Measurements from ENCODE around the gene DCLRE1A. TPM values are rescaled to one million over a fixed set of nuclear protein-coding genes. Genes with fewer than 3 reads are reported as not detected.

The DCLRE1A gene
- total RNA-seq, 1 donor from 2014 or later = 2.8 TPM

DNA sequence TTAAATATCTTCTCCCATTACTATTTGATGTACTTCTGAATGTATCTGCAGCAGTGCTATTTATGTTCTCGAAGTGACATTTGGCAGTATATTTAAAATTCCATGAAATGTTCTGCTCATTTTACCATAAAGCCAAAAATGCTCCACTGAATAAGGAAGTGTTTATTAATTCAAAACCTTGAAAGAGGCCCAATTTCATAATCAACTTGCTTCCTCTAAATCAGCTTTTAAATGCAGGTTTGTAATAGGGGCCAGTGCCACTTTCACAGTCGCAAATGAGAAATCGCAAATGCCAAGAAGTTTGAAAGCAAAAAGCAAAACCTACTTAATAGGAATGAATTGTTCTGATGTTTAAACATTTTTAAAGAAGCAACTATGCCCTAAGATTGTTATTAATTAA lies 12.0 kb upstream of the DCLRE1A start:
- Mint-ChIP-seq H3K4me3 (ENCODE audit: unreplicated experiment) (no peak overlapping the region), H3K36me3 (ENCODE audit: unreplicated experiment) (peaks cover 4% of the 10 kb centered on the region), H3K4me1 (ENCODE audit: low read depth, unreplicated experiment) (no peaks in the 10 kb centered on the region), H3K27me3 (ENCODE audit: unreplicated experiment) (no peaks in the 10 kb centered on the region), H3K9me3 (ENCODE audit: unreplicated experiment) (no peaks in the 10 kb centered on the region), H3K27ac (ENCODE audit: unreplicated experiment) (no peak overlapping the region)
- no peak for DNase-seq
- TF ChIP-seq CTCF (IDR thresholded peaks at IDR 0.05; ENCODE audit: partially characterized antibody, unreplicated experiment) = no peak

DNA sequence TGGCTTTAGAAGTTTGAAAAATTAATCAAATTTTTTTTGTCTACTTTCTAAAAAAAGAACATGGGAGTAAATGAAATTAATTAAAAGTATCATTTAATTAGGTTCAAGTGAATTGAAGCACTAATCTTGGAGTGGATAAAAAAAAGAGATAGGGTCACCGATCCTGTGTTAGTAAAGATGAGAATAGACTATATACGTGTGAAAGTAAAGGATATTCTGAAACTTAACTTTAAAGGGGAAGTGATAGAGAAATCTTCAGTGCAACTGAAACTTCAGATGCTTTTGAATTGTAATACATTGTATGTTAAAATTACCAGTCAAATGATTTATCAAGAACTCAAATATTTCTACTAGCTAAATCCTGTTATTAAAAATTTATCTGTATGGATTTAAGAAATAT lies 5.4 kb upstream of the DCLRE1A start:
- DNase-seq = no peak
- H3K4me3 Mint-ChIP-seq (ENCODE audit: unreplicated experiment) = no peak overlapping the region
- no peak for TF ChIP-seq CTCF (IDR thresholded peaks at IDR 0.05; ENCODE audit: partially characterized antibody, unreplicated experiment)
- H3K9me3 Mint-ChIP-seq (ENCODE audit: unreplicated experiment) = peaks cover 7% of the 10 kb centered on the region
- peaks cover 4% of the 10 kb centered on the region for H3K36me3 Mint-ChIP-seq (ENCODE audit: unreplicated experiment)
- H3K27me3 Mint-ChIP-seq (ENCODE audit: unreplicated experiment) = peaks cover 4% of the 10 kb centered on the region
- no peak overlapping the region for H3K27ac Mint-ChIP-seq (ENCODE audit: unreplicated experiment)
- H3K4me1 Mint-ChIP-seq (ENCODE audit: low read depth, unreplicated experiment) = no peaks in the 10 kb centered on the region

- H3K27ac Mint-ChIP-seq (ENCODE audit: unreplicated experiment) = no peak overlapping the region
- peaks cover 2% of the 10 kb centered on the region for H3K4me1 Mint-ChIP-seq (ENCODE audit: low read depth, unreplicated experiment)
- no peak for DNase-seq
- H3K27me3 Mint-ChIP-seq (ENCODE audit: unreplicated experiment) = peaks cover 4% of the 10 kb centered on the region
- TF ChIP-seq CTCF (IDR thresholded peaks at IDR 0.05; ENCODE audit: partially characterized antibody, unreplicated experiment) = no peak
- H3K4me3 Mint-ChIP-seq (ENCODE audit: unreplicated experiment) = no peak overlapping the region
- H3K9me3 Mint-ChIP-seq (ENCODE audit: unreplicated experiment) = peaks cover 9% of the 10 kb centered on the region
- H3K36me3 Mint-ChIP-seq (ENCODE audit: unreplicated experiment) = no peaks in the 10 kb centered on the region
Measured at GRCh38 chr10:113858541-113858940, 4.7 kb upstream of the DCLRE1A start.

GRCh38 chr10:113857210-113857609 lies 3.3 kb upstream of the DCLRE1A start:
- TF ChIP-seq CTCF (IDR thresholded peaks at IDR 0.05; ENCODE audit: partially characterized antibody, unreplicated experiment) = no peak

DNA sequence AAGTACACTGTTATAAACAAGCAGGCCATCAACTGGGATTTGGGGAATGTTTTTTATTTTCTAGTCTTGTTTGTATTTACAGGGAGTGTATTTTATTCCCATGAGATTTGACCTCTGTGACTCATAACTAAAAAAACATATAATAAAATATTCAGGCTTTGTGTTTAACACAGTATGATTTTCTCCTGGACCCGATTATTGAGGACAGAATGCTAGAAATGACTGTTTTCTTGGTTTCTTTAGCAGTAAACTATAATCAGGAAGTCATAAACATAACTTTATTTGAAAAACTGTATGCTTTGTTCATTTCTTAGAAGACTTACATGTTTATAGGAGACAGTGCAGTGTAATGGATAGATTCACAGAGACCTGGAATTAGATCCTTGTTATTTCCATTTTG lies 2.7 kb upstream of the DCLRE1A start:
- Mint-ChIP-seq H3K27me3 (ENCODE audit: unreplicated experiment) (peaks cover 4% of the 10 kb centered on the region), H3K27ac (ENCODE audit: unreplicated experiment) (no peak overlapping the region), H3K4me3 (ENCODE audit: unreplicated experiment) (no peak overlapping the region), H3K36me3 (ENCODE audit: unreplicated experiment) (no peaks in the 10 kb centered on the region), H3K9me3 (ENCODE audit: unreplicated experiment) (peaks cover 9% of the 10 kb centered on the region), H3K4me1 (ENCODE audit: low read depth, unreplicated experiment) (peaks cover 3% of the 10 kb centered on the region)
- no peak for TF ChIP-seq CTCF (IDR thresholded peaks at IDR 0.05; ENCODE audit: partially characterized antibody, unreplicated experiment)
- DNase-seq = no peak

More at GRCh38 chr10:113857210-113857609, 3.3 kb upstream of the DCLRE1A start:
- no peak for DNase-seq
- Mint-ChIP-seq H3K4me1 (ENCODE audit: low read depth, unreplicated experiment) (peaks cover 3% of the 10 kb centered on the region), H3K27me3 (ENCODE audit: unreplicated experiment) (peaks cover 4% of the 10 kb centered on the region), H3K9me3 (ENCODE audit: unreplicated experiment) (peaks cover 9% of the 10 kb centered on the region), H3K4me3 (ENCODE audit: unreplicated experiment) (no peak overlapping the region), H3K27ac (ENCODE audit: unreplicated experiment) (no peak overlapping the region), H3K36me3 (ENCODE audit: unreplicated experiment) (no peaks in the 10 kb centered on the region)
